ENCODE results near the gene TMUB1. TPM values are rescaled to one million over a fixed set of nuclear protein-coding genes. Genes with fewer than 3 reads are reported as not detected.

TMUB1 gene
- total and polyA plus RNA-seq, 2 donors from 2014 or later: 36.9 to 79.9 TPM

GRCh38 chr7:151048911-151049463 is 34.3 kb downstream of the TMUB1 start:
- TF ChIP-seq CTCF (IDR thresholded peaks at IDR 0.05; ENCODE audit: borderline replicate concordance, extremely low read depth, insufficient read depth): no peak
- H3K9me3 ChIP-seq (ENCODE audit: control insufficient read depth in 2 of 3, insufficient read depth in 1 of 3, low read length in 3 of 3): no peaks in the 10 kb centered on the region
- no peak overlapping the region for H3K4me3 ChIP-seq (ENCODE audit: low read length in 3 of 3)
- intact Hi-C loops (cut with DNase I): no loop called here
- no peak overlapping the region for H3K9ac ChIP-seq (ENCODE audit: low read length in 3 of 3)
- FAIRE-seq: no peak
- H3K4me1 ChIP-seq (ENCODE audit: control insufficient read depth in 2 of 3, insufficient read depth in 2 of 3, low read depth in 1 of 3, low read length in 3 of 3): no peaks in the 10 kb centered on the region
- H3K36me3 ChIP-seq (ENCODE audit: control insufficient read depth in 2 of 3, insufficient read depth in 3 of 3, low read length in 3 of 3): peaks cover 0 to 3% (median 0%) of the 10 kb centered on the region in 3 donors
- H3K27ac ChIP-seq (ENCODE audit: low read depth in 2 of 2, low read length in 2 of 2): no peak overlapping the region
- no peak for DNase-seq
- no peaks in the 10 kb centered on the region for H3K27me3 ChIP-seq (ENCODE audit: control insufficient read depth, insufficient read depth, low read length)

GRCh38 chr7:151047976-151048815 is 35.1 kb downstream of the TMUB1 start, which contains the start of gene ASIC3:
Gene ASIC3, plus strand, starts transcription at chr7:151048531. Its CDS starts 355 bp downstream, at chr7:151048886.
- Histone ChIP-seq H3K4me3 (ENCODE audit: low read length in 3 of 3) (no peak within 1 kb of the TSS), H3K9me3 (ENCODE audit: control insufficient read depth in 2 of 3, insufficient read depth in 1 of 3, low read length in 3 of 3) (no peaks in the 10 kb centered on the region), H3K9ac (ENCODE audit: low read length in 3 of 3) (no peak within 1 kb of the TSS), H3K27me3 (ENCODE audit: control insufficient read depth, insufficient read depth, low read length) (no peaks in the 10 kb centered on the region), H3K4me1 (ENCODE audit: control insufficient read depth in 2 of 3, insufficient read depth in 2 of 3, low read depth in 1 of 3, low read length in 3 of 3) (no peaks in the 10 kb centered on the region), H3K27ac (ENCODE audit: low read depth in 2 of 2, low read length in 2 of 2) (no peak within 1 kb of the TSS), H3K36me3 (ENCODE audit: control insufficient read depth in 2 of 3, insufficient read depth in 3 of 3, low read length in 3 of 3) (peaks cover 0 to 3% (median 0%) of the 10 kb centered on the region in 3 donors)
- FAIRE-seq (no peak), DNase-seq (peak in 3 of 5 donors; percentile 30 to 50 (median 46))
- no peak for TF ChIP-seq CTCF (IDR thresholded peaks at IDR 0.05; ENCODE audit: borderline replicate concordance, extremely low read depth, insufficient read depth)
- intact Hi-C loops (cut with DNase I): no loop called here

GRCh38 chr7:151046603-151047573 is 36.4 kb downstream of the TMUB1 start:
- DNase-seq: peak in 1 of 5 donors; percentile 53
- no peak for FAIRE-seq

More at GRCh38 chr7:151046603-151047573, 36.4 kb downstream of the TMUB1 start:
- Histone ChIP-seq H3K27ac (ENCODE audit: low read depth in 2 of 2, low read length in 2 of 2) (no peak overlapping the region), H3K4me1 (ENCODE audit: control insufficient read depth in 2 of 3, insufficient read depth in 2 of 3, low read depth in 1 of 3, low read length in 3 of 3) (no peaks in the 10 kb centered on the region), H3K4me3 (ENCODE audit: low read length in 3 of 3) (no peak overlapping the region), H3K9me3 (ENCODE audit: control insufficient read depth in 2 of 3, insufficient read depth in 1 of 3, low read length in 3 of 3) (no peaks in the 10 kb centered on the region), H3K9ac (ENCODE audit: low read length in 3 of 3) (no peak overlapping the region), H3K36me3 (ENCODE audit: control insufficient read depth in 2 of 3, insufficient read depth in 3 of 3, low read length in 3 of 3) (peaks cover 0 to 3% (median 0%) of the 10 kb centered on the region in 3 donors), H3K27me3 (ENCODE audit: control insufficient read depth, insufficient read depth, low read length) (no peaks in the 10 kb centered on the region)
- no peak for TF ChIP-seq CTCF (IDR thresholded peaks at IDR 0.05; ENCODE audit: borderline replicate concordance, extremely low read depth, insufficient read depth)
- intact Hi-C loops (cut with DNase I): no loop called here
